ENCODE data around the gene EPS8L2. TPM values are rescaled to one million over a fixed set of nuclear protein-coding genes. Genes with fewer than 3 reads are reported as not detected.

EPS8L2 gene
- total and polyA plus RNA-seq, 2 of the 13 experiments (the other 11 are each of a cell fraction or from before 2014, with no cell fraction given) = 89.3 to 416 TPM

DNA sequence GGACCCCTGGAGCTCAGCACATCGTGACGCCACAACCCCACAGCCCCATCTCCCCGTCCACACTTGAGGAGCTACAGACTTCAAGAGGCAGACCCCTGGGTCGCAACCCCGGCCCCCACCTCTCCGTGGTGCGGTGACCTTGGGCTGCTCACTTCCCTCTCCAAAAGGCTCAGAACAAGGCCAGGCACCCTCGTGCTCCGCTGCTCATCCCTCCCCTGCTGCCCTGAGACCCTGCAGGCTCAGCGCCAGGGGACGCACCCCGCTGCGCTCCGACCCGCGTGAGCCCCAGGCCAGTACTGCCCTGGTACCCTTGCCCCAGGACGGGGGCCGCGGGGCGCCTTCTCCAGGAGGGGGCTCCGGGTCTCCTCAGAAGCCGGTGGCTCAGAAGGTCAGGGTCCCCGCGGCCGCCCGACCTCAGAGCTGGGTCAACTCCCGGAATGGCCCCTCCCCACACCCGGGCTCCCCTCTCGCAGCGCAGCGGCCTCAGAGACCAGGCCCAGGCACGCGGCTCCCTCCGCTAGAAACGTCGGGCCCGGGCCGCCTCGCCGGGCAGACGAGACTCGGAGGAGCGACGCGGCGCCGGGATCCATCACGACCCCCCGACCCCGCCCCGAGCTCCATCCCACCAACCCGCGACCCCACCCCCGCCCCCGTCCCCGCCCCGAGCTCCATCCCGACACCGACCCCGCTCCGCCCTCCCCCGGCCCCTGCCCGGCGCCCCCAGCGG is 70.7 kb downstream of the EPS8L2 start (continued):
- TF ChIP-seq, protein P1, sequence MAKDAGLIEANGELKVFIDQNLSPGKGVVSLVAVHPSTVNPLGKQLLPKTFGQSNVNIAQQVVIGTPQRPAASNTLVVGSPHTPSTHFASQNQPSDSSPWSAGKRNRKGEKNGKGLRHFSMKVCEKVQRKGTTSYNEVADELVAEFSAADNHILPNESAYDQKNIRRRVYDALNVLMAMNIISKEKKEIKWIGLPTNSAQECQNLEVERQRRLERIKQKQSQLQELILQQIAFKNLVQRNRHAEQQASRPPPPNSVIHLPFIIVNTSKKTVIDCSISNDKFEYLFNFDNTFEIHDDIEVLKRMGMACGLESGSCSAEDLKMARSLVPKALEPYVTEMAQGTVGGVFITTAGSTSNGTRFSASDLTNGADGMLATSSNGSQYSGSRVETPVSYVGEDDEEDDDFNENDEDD (CRISPR knock-in tag; IDR thresholded peaks at IDR 0.05; ENCODE audit: borderline replicate concordance) = no peak
- TF ChIP-seq, protein P2, sequence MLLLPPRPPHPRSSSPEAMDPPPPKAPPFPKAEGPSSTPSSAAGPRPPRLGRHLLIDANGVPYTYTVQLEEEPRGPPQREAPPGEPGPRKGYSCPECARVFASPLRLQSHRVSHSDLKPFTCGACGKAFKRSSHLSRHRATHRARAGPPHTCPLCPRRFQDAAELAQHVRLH (CRISPR knock-in tag; IDR thresholded peaks at IDR 0.05; ENCODE audit: borderline replicate concordance, low read depth) = no peak
- TF ChIP-seq HES4 (CRISPR knock-in tag; IDR thresholded peaks at IDR 0.05; ENCODE audit: borderline replicate concordance) = 0 out of 2 replicates have a peak, but pooled peaks have one; percentile 42
- no peak for TF ChIP-seq SP5 (CRISPR knock-in tag; IDR thresholded peaks at IDR 0.05; ENCODE audit: borderline replicate concordance, low read depth)
- TF ChIP-seq NFYC (CRISPR knock-in tag; IDR thresholded peaks at IDR 0.05) = no peak
- TF ChIP-seq ELF3 (CRISPR knock-in tag; IDR thresholded peaks at IDR 0.05) = no peak
- TF ChIP-seq, protein P3, sequence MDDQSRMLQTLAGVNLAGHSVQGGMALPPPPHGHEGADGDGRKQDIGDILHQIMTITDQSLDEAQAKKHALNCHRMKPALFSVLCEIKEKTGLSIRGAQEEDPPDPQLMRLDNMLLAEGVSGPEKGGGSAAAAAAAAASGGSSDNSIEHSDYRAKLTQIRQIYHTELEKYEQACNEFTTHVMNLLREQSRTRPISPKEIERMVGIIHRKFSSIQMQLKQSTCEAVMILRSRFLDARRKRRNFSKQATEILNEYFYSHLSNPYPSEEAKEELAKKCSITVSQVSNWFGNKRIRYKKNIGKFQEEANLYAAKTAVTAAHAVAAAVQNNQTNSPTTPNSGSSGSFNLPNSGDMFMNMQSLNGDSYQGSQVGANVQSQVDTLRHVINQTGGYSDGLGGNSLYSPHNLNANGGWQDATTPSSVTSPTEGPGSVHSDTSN (CRISPR knock-in tag; IDR thresholded peaks at IDR 0.05; ENCODE audit: borderline replicate concordance) = no peak
- TF ChIP-seq ARID2 (CRISPR knock-in tag; IDR thresholded peaks at IDR 0.05; ENCODE audit: borderline replicate concordance) = no peak
- no peak for TF ChIP-seq EZH2 (conservative IDR thresholded peaks at IDR 0.05; ENCODE audit: low read depth, low read length)
- no peak for TF ChIP-seq CREB1 (IDR thresholded peaks at IDR 0.05)
- TF ChIP-seq CREB1 (CRISPR knock-in tag; IDR thresholded peaks at IDR 0.05) = no peak
- TF ChIP-seq, protein P4, sequence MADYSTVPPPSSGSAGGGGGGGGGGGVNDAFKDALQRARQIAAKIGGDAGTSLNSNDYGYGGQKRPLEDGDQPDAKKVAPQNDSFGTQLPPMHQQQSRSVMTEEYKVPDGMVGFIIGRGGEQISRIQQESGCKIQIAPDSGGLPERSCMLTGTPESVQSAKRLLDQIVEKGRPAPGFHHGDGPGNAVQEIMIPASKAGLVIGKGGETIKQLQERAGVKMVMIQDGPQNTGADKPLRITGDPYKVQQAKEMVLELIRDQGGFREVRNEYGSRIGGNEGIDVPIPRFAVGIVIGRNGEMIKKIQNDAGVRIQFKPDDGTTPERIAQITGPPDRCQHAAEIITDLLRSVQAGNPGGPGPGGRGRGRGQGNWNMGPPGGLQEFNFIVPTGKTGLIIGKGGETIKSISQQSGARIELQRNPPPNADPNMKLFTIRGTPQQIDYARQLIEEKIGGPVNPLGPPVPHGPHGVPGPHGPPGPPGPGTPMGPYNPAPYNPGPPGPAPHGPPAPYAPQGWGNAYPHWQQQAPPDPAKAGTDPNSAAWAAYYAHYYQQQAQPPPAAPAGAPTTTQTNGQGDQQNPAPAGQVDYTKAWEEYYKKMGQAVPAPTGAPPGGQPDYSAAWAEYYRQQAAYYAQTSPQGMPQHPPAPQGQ (CRISPR knock-in tag; IDR thresholded peaks at IDR 0.05; ENCODE audit: borderline replicate concordance) = no peak
- no peak for TF ChIP-seq SATB2 (CRISPR knock-in tag; IDR thresholded peaks at IDR 0.05)
- TF ChIP-seq ZNF451 (CRISPR knock-in tag; IDR thresholded peaks at IDR 0.05) = no peak
- no peak for TF ChIP-seq TEAD3 (CRISPR knock-in tag; optimal IDR thresholded peaks at IDR 0.05; ENCODE audit: borderline replicate concordance)
- peak; percentile 54; the same call in 1 of the 2 replicates for TF ChIP-seq ZFY (CRISPR knock-in tag; IDR thresholded peaks at IDR 0.05)
- no peak for TF ChIP-seq MEIS2 (CRISPR knock-in tag; IDR thresholded peaks at IDR 0.05)
- TF ChIP-seq XBP1 (CRISPR knock-in tag; IDR thresholded peaks at IDR 0.05) = no peak
- peak; percentile 42; the same call in 1 of the 2 replicates for TF ChIP-seq ZNF558 (CRISPR knock-in tag; IDR thresholded peaks at IDR 0.05; ENCODE audit: borderline replicate concordance)
- no peak for TF ChIP-seq DNMT3B (CRISPR knock-in tag; conservative IDR thresholded peaks at IDR 0.05)
- TF ChIP-seq ZBTB3 (CRISPR knock-in tag; IDR thresholded peaks at IDR 0.05; ENCODE audit: borderline replicate concordance, low read depth) = no peak
- TF ChIP-seq, protein P5, sequence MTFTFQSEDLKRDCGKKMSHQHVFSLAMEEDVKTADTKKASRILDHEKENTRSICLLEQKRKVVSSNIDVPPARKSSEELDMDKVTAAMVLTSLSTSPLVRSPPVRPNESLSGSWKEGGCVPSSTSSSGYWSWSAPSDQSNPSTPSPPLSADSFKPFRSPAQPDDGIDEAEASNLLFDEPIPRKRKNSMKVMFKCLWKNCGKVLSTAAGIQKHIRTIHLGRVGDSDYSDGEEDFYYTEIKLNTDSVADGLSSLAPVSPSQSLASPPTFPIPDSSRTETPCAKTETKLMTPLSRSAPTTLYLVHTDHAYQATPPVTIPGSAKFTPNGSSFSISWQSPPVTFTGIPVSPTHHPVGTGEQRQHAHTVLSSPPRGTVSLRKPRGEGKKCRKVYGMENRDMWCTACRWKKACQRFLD (CRISPR knock-in tag; IDR thresholded peaks at IDR 0.05; ENCODE audit: borderline replicate concordance) = no peak
- TF ChIP-seq, protein P6, sequence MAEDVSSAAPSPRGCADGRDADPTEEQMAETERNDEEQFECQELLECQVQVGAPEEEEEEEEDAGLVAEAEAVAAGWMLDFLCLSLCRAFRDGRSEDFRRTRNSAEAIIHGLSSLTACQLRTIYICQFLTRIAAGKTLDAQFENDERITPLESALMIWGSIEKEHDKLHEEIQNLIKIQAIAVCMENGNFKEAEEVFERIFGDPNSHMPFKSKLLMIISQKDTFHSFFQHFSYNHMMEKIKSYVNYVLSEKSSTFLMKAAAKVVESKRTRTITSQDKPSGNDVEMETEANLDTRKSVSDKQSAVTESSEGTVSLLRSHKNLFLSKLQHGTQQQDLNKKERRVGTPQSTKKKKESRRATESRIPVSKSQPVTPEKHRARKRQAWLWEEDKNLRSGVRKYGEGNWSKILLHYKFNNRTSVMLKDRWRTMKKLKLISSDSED (CRISPR knock-in tag; IDR thresholded peaks at IDR 0.05) = no peak; the same call in 1 of the 2 replicates
- TF ChIP-seq TOE1 (CRISPR knock-in tag; IDR thresholded peaks at IDR 0.05) = no peak

Measured in HepG2 (cell line).